ENCODE measurements around the gene GALNT5.

GALNT5 gene

DNA sequence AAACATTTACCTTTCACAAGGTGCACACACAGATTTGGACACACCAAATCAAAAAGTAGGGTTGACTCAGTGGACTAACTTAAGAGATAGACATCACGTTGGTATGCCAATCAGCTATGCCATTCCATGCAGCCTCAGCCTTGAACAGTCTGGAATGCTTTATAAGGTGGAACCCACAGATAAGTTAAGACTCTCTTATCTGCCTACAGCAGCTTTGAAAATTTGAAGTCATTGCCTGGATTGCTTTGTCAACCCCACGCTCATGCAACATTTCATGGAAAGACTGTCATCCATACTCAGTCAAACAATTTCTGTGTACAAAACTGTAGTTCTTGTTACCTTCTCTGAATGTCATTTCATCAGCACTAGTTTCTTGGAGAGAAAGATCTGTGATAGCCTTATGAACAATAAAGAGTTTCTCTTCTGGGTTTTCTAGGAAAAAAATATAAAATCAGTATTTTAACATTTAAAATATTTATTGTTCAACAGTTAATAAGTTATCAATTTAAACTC is 66.9 kb downstream of the GALNT5 start:
- no peaks in the 10 kb centered on the region for H3K79me2 ChIP-seq (ENCODE audit: insufficient read depth, low read length)
- H2AFZ ChIP-seq (ENCODE audit: low read depth, low read length, severe bottlenecking), result no peak overlapping the region
- no peaks in the 10 kb centered on the region for H3K27me3 ChIP-seq (ENCODE audit: low read length)
- H3K9ac ChIP-seq (ENCODE audit: low read length), result no peak overlapping the region
- no peak overlapping the region for H3K4me2 ChIP-seq (ENCODE audit: low read depth, low read length, poor library complexity, severe bottlenecking)
- no peaks in the 10 kb centered on the region for H3K9me3 ChIP-seq (ENCODE audit: insufficient read depth, low read length)
- no peaks in the 10 kb centered on the region for H3F3A ChIP-seq (ENCODE audit: insufficient read depth)
- no peak for TF ChIP-seq EZH2phosphoT487 (conservative IDR thresholded peaks at IDR 0.05; ENCODE audit: low read length)
- TF ChIP-seq, protein P1, sequence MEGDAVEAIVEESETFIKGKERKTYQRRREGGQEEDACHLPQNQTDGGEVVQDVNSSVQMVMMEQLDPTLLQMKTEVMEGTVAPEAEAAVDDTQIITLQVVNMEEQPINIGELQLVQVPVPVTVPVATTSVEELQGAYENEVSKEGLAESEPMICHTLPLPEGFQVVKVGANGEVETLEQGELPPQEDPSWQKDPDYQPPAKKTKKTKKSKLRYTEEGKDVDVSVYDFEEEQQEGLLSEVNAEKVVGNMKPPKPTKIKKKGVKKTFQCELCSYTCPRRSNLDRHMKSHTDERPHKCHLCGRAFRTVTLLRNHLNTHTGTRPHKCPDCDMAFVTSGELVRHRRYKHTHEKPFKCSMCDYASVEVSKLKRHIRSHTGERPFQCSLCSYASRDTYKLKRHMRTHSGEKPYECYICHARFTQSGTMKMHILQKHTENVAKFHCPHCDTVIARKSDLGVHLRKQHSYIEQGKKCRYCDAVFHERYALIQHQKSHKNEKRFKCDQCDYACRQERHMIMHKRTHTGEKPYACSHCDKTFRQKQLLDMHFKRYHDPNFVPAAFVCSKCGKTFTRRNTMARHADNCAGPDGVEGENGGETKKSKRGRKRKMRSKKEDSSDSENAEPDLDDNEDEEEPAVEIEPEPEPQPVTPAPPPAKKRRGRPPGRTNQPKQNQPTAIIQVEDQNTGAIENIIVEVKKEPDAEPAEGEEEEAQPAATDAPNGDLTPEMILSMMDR (IDR thresholded peaks at IDR 0.05; ENCODE audit: insufficient read depth, low read length, poor library complexity, severe bottlenecking), result no peak
- H3K9me2 ChIP-seq (replicated peaks; ENCODE audit: insufficient read depth, low read length), result no peaks in the 10 kb centered on the region
- H3K4me3 ChIP-seq (ENCODE audit: insufficient read depth, low read length, poor library complexity, severe bottlenecking), result no peak overlapping the region
- no peaks in the 10 kb centered on the region for H4K20me1 ChIP-seq (ENCODE audit: low read depth, low read length)
- H3K36me3 ChIP-seq (ENCODE audit: low read length), result no peaks in the 10 kb centered on the region
- no peak overlapping the region for H3K27ac ChIP-seq (ENCODE audit: low read depth, low read length)

DNA sequence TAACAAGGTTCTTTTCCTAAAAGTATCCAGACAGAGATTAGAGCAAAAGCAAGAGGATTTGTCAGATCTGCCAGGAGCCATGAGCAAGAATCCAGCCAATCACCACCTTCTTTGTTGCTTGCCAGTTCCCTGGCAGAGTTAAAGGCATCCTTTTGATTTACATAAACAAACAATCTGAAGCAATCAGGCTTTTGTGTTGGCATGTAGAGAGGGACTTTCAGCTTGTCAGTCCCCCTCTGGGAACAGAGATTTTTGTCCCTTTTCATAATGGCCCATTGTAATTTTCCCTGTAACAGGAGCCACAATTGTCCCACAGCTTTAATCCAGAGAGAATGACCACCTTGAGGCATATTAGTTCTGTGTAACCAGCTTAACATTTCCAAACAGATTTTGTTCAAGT is 68.3 kb downstream of the GALNT5 start, which contains the start of gene ERMN:
Gene ERMN (minus strand): TSS at position 39 of the 400 bp plus-strand sequence. CDS start 182 bp downstream, outside the sequence.
- H3K79me2 ChIP-seq (ENCODE audit: insufficient read depth, low read length), result no peaks in the 10 kb centered on the region
- no peak within 1 kb of the TSS for H3K4me3 ChIP-seq (ENCODE audit: insufficient read depth, low read length, poor library complexity, severe bottlenecking)
- no peaks in the 10 kb centered on the region for H4K20me1 ChIP-seq (ENCODE audit: low read depth, low read length)
- H3F3A ChIP-seq (ENCODE audit: insufficient read depth), result no peaks in the 10 kb centered on the region
- no peak within 1 kb of the TSS for H3K27ac ChIP-seq (ENCODE audit: low read depth, low read length)
- H3K9ac ChIP-seq (ENCODE audit: low read length), result no peak within 1 kb of the TSS
- no peak within 1 kb of the TSS for H2AFZ ChIP-seq (ENCODE audit: low read depth, low read length, severe bottlenecking)
- H3K9me3 ChIP-seq (ENCODE audit: insufficient read depth, low read length), result no peaks in the 10 kb centered on the region
- no peaks in the 10 kb centered on the region for H3K36me3 ChIP-seq (ENCODE audit: low read length)
- H3K9me2 ChIP-seq (replicated peaks; ENCODE audit: insufficient read depth, low read length), result no peaks in the 10 kb centered on the region
- TF ChIP-seq EZH2phosphoT487 (conservative IDR thresholded peaks at IDR 0.05; ENCODE audit: low read length), result no peak
- TF ChIP-seq, protein P1 (IDR thresholded peaks at IDR 0.05; ENCODE audit: insufficient read depth, low read length, poor library complexity, severe bottlenecking), result no peak
- no peaks in the 10 kb centered on the region for H3K27me3 ChIP-seq (ENCODE audit: low read length)
- no peak within 1 kb of the TSS for H3K4me2 ChIP-seq (ENCODE audit: low read depth, low read length, poor library complexity, severe bottlenecking)

DNA sequence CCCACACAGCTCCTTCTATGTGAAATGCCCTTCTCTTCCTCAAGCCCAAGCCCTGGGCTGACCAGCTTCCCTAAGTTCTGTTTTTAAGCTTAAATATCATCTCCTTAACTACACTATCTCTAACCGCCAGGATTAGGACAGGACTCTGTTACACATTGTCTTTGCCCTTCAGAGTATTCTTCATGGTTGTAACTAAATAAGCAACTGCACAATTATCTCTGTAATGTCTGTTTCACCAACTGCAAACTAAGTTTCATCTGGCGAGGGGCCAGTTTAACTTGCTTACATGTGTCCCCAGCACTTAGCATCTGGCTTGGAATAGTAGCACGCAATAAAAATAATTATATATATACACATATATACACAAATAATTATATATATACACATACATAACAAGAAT is 69.2 kb downstream of the GALNT5 start:
- no peaks in the 10 kb centered on the region for H3K9me3 ChIP-seq (ENCODE audit: insufficient read depth, low read length)
- no peak for TF ChIP-seq EZH2phosphoT487 (conservative IDR thresholded peaks at IDR 0.05; ENCODE audit: low read length)
- TF ChIP-seq, protein P1 (IDR thresholded peaks at IDR 0.05; ENCODE audit: insufficient read depth, low read length, poor library complexity, severe bottlenecking), result no peak
- no peak overlapping the region for H3K27ac ChIP-seq (ENCODE audit: low read depth, low read length)
- no peaks in the 10 kb centered on the region for H4K20me1 ChIP-seq (ENCODE audit: low read depth, low read length)
- no peak overlapping the region for H2AFZ ChIP-seq (ENCODE audit: low read depth, low read length, severe bottlenecking)
- no peaks in the 10 kb centered on the region for H3K27me3 ChIP-seq (ENCODE audit: low read length)
- no peak overlapping the region for H3K4me2 ChIP-seq (ENCODE audit: low read depth, low read length, poor library complexity, severe bottlenecking)
- H3K4me3 ChIP-seq (ENCODE audit: insufficient read depth, low read length, poor library complexity, severe bottlenecking), result no peak overlapping the region
- no peaks in the 10 kb centered on the region for H3F3A ChIP-seq (ENCODE audit: insufficient read depth)
- no peaks in the 10 kb centered on the region for H3K79me2 ChIP-seq (ENCODE audit: insufficient read depth, low read length)
- no peaks in the 10 kb centered on the region for H3K9me2 ChIP-seq (replicated peaks; ENCODE audit: insufficient read depth, low read length)
- no peaks in the 10 kb centered on the region for H3K36me3 ChIP-seq (ENCODE audit: low read length)
- H3K9ac ChIP-seq (ENCODE audit: low read length), result no peak overlapping the region

All from SU-DHL-6 (cell line).